Endothelial cell (in vitro differentiated cells): ENCODE measurements around the gene DDX25. TPM values are rescaled to one million over a fixed set of nuclear protein-coding genes. Genes with fewer than 3 reads are reported as not detected.

ENCODE experiments used
- DNase-seq: peaks from one replicate; pipeline ENCODE4 v3.0.0; 2021; ENCODE audit warnings: low spot score
- H3K27ac Mint-ChIP-seq: one replicate; pipeline ENCODE4 v1.8.0; 2021; ENCODE audit warnings: mixed read lengths, inconsistent platforms; ENCODE audit not compliant: unreplicated experiment
- H3K27me3 Mint-ChIP-seq: one replicate; pipeline ENCODE4 v1.8.0; 2021; ENCODE audit warnings: mild to moderate bottlenecking, moderate library complexity, mixed read lengths, inconsistent platforms; ENCODE audit not compliant: unreplicated experiment
- H3K36me3 Mint-ChIP-seq: one replicate; pipeline ENCODE4 v1.8.0; 2021; ENCODE audit warnings: mild to moderate bottlenecking, low read depth, mixed read lengths, inconsistent platforms; ENCODE audit not compliant: unreplicated experiment
- H3K4me1 Mint-ChIP-seq: one replicate; pipeline ENCODE4 v1.8.0; 2021; ENCODE audit warnings: mild to moderate bottlenecking, mixed read lengths, inconsistent platforms; ENCODE audit not compliant: unreplicated experiment
- H3K4me3 Mint-ChIP-seq: one replicate; pipeline ENCODE4 v1.8.0; 2021; ENCODE audit warnings: mild to moderate bottlenecking, mixed read lengths, inconsistent platforms; ENCODE audit not compliant: unreplicated experiment
- H3K9me3 Mint-ChIP-seq: one replicate; pipeline ENCODE4 v1.8.0; 2021; ENCODE audit warnings: mixed read lengths, inconsistent platforms; ENCODE audit not compliant: unreplicated experiment
- CTCF ChIP-seq: fragments of 200-600 bp; sonication (generic); IDR thresholded peaks from one replicate; pipeline ENCODE4 v1.5.0; 2021; ENCODE audit warnings: antibody characterized with exemption; ENCODE audit not compliant: unreplicated experiment
- total RNA-seq: library from RNA; stranded (reverse); fragmentation: NEBNext Ultra II Directional; extraction: Animal tissue kit (Norgen Biotek cat#: 25700); gene quantifications from one replicate; pipeline ENCODE4 v1.2.1, GENCODE V29; 2021; ENCODE audit not compliant: unreplicated experiment

Gene DDX25
- total RNA-seq, 1 donor from 2014 or later = 7.5 TPM

GRCh38 chr11:125872138-125872491, 32.2 kb upstream of the DDX25 start:
- Mint-ChIP-seq H3K36me3 (peaks cover 4% of the 10 kb centered on the region), H3K4me3 (no peak overlapping the region), H3K27ac (no peak overlapping the region), H3K9me3 (no peaks in the 10 kb centered on the region), H3K4me1 (no peaks in the 10 kb centered on the region), H3K27me3 (no peaks in the 10 kb centered on the region)
- no peak for TF ChIP-seq CTCF
- no peak for DNase-seq

- Mint-ChIP-seq H3K27ac (no peak overlapping the region), H3K36me3 (peaks cover 4% of the 10 kb centered on the region), H3K27me3 (no peaks in the 10 kb centered on the region), H3K9me3 (no peaks in the 10 kb centered on the region), H3K4me1 (no peaks in the 10 kb centered on the region), H3K4me3 (no peak overlapping the region)
- no peak for DNase-seq
- no peak for TF ChIP-seq CTCF
These were observed 30.3 kb upstream of the DDX25 start for GRCh38 chr11:125873881-125874555.

- no peaks in the 10 kb centered on the region for H3K27me3 Mint-ChIP-seq
- peaks cover 4% of the 10 kb centered on the region for H3K36me3 Mint-ChIP-seq
- TF ChIP-seq CTCF = peak; percentile 62
- DNase-seq = peak; percentile 73
- H3K4me3 Mint-ChIP-seq = no peak overlapping the region
- H3K4me1 Mint-ChIP-seq = no peaks in the 10 kb centered on the region
- H3K27ac Mint-ChIP-seq = no peak overlapping the region
- H3K9me3 Mint-ChIP-seq = no peaks in the 10 kb centered on the region
These were observed 29.7 kb upstream of the DDX25 start for GRCh38 chr11:125874556-125875124.

- no peak for TF ChIP-seq CTCF
- no peak for DNase-seq
- Mint-ChIP-seq H3K4me1 (peaks cover 7% of the 10 kb centered on the region), H3K27me3 (no peaks in the 10 kb centered on the region), H3K9me3 (no peaks in the 10 kb centered on the region), H3K36me3 (no peaks in the 10 kb centered on the region), H3K4me3 (no peak overlapping the region), H3K27ac (no peak overlapping the region)
These were observed 23.0 kb upstream of the DDX25 start for GRCh38 chr11:125881291-125881690.

GRCh38 chr11:125883375-125883774, 20.9 kb upstream of the DDX25 start:
- Mint-ChIP-seq H3K36me3 (no peaks in the 10 kb centered on the region), H3K9me3 (no peaks in the 10 kb centered on the region), H3K27me3 (no peaks in the 10 kb centered on the region), H3K27ac (no peak overlapping the region), H3K4me3 (no peak overlapping the region), H3K4me1 (peaks cover 7% of the 10 kb centered on the region)
- no peak for DNase-seq
- TF ChIP-seq CTCF = no peak
